Endothelial cell of umbilical vein (primary cell): ENCODE data around the gene KCNMA1.

Source experiments
- CTCF ChIP-seq, 2 donors: IDR thresholded peaks; 1 replicate in 1 of 2; 2 replicates in 1 of 2; pipeline ENCODE4 v1.5.1; 2011; ENCODE audit warnings: low read length in 2 of 2, mild to moderate bottlenecking in 2 of 2, moderate library complexity in 2 of 2, control low read depth in 1 of 2, inconsistent platforms in 1 of 2, low read depth in 1 of 2; ENCODE audit not compliant: insufficient read depth in 1 of 2; ENCODE audit errors: extremely low read depth in 1 of 2
- EZH2 ChIP-seq: IDR thresholded peaks from 2 replicates; pipeline ENCODE4 v1.6.1; 2012; ENCODE audit warnings: borderline replicate concordance, low read depth, mild to moderate bottlenecking, moderate library complexity, low read length, inconsistent platforms; ENCODE audit not compliant: severe bottlenecking
- FOS ChIP-seq: IDR thresholded peaks from 2 replicates; pipeline ENCODE4 v1.6.1; 2011; ENCODE audit warnings: mild to moderate bottlenecking, low read length, moderate library complexity, borderline replicate concordance; ENCODE audit not compliant: insufficient read depth
- MAX ChIP-seq: IDR thresholded peaks from 2 replicates; pipeline ENCODE4 v1.6.1; 2011; ENCODE audit not compliant: insufficient read depth, insufficient read length
- MYC ChIP-seq: IDR thresholded peaks from one replicate; pipeline ENCODE4 v1.6.1; 2011; ENCODE audit warnings: mild to moderate bottlenecking, low read depth, low read length
- POLR2A ChIP-seq: IDR thresholded peaks from 2 replicates; pipeline ENCODE4 v1.6.1; 2012; ENCODE audit warnings: low read depth, mild to moderate bottlenecking, control low read depth, low read length
- POLR2AphosphoS5 ChIP-seq: IDR thresholded peaks from 2 replicates; pipeline ENCODE4 v1.6.1; 2012; ENCODE audit warnings: low read depth, mild to moderate bottlenecking, control low read depth, low read length, moderate library complexity; ENCODE audit not compliant: insufficient read depth

- TF ChIP-seq CTCF (IDR thresholded peaks at IDR 0.05; ENCODE audit: extremely low read depth in 1 of 2, insufficient read depth in 1 of 2, low read depth in 1 of 2, low read length in 2 of 2) (no peak), FOS (no peak), POLR2A (no peak), MYC (no peak), EZH2 (no peak), MAX (no peak), POLR2AphosphoS5 (no peak)
Measured at GRCh38 chr10:77411805-77412204, 225.8 kb downstream of the KCNMA1 start.
